MCF 10A (cell line): ENCODE data around the gene KNSTRN. TPM values are rescaled to one million over a fixed set of nuclear protein-coding genes. Genes with fewer than 3 reads are reported as not detected.
A peak's percentile ranks its signal among the peaks of the same experiment; 100 is the strongest.

Source experiments
- BruUV-seq: library from RNA; stranded (reverse); fragments of 400-500 nt; replicated peaks from 2 replicates; lab custom pipeline; 2021; lab: Mats Ljungman, UMichigan
- CTCF ChIA-PET: fragments of 300-600 bp; sonication (Branson Sonifier 250); formaldehyde crosslinking; extraction: SDS; loops from one replicate; lab custom pipeline; 2021; ENCODE audit warnings: antibody characterized with exemption, inconsistent platforms; lab: Yijun Ruan, JAX
- POLR2A ChIA-PET: fragments of 300-600, 350-650 bp; sonication (Branson Sonifier 250); formaldehyde crosslinking; extraction: SDS; loops from one replicate; lab custom pipeline; 2020; ENCODE audit warnings: antibody characterized with exemption, inconsistent platforms; lab: Yijun Ruan, JAX
- DNase-seq: peaks from one replicate; pipeline ENCODE4 v3.0.0-alpha.2; 2018; ENCODE audit not compliant: unreplicated experiment
- H3K27ac Mint-ChIP-seq: one replicate; pipeline ENCODE4 v1.8.0; 2022; ENCODE audit warnings: mild to moderate bottlenecking, low read depth, mixed read lengths; ENCODE audit not compliant: unreplicated experiment
- H3K27me3 Mint-ChIP-seq: one replicate; pipeline ENCODE4 v1.8.0; 2022; ENCODE audit warnings: mixed read lengths; ENCODE audit not compliant: insufficient read depth, unreplicated experiment
- H3K36me3 Mint-ChIP-seq: one replicate; pipeline ENCODE4 v1.8.0; 2022; ENCODE audit warnings: mild to moderate bottlenecking, moderate library complexity, mixed read lengths; ENCODE audit not compliant: insufficient read depth, unreplicated experiment
- H3K4me1 Mint-ChIP-seq: one replicate; pipeline ENCODE4 v1.8.0; 2022; ENCODE audit warnings: mixed read lengths; ENCODE audit not compliant: insufficient read depth, unreplicated experiment
- H3K4me3 Mint-ChIP-seq: one replicate; pipeline ENCODE4 v1.8.0; 2022; ENCODE audit warnings: mild to moderate bottlenecking, moderate library complexity, mixed read lengths; ENCODE audit not compliant: unreplicated experiment
- H3K9me3 Mint-ChIP-seq: one replicate; pipeline ENCODE4 v1.8.0; 2022; ENCODE audit warnings: mixed read lengths; ENCODE audit not compliant: unreplicated experiment
- intact Hi-C: fragments of 100-400 bp; cut with micrococcal nuclease; formaldehyde crosslinking; loops from 2 replicates; pipeline ENCODE4 v1.14.1; 2022
- total RNA-seq: library from RNA; stranded (reverse); gene quantifications from 2 replicates; pipeline ENCODE4 v1.2.3, GENCODE V29; 2022
- TF ChIP-seq, protein P1 (sequence below): fragments of 200-600 bp; IDR thresholded peaks from one replicate; pipeline ENCODE4 v1.8.0; 2022; ENCODE audit warnings: antibody characterized with exemption, mild to moderate bottlenecking; ENCODE audit not compliant: unreplicated experiment

Gene KNSTRN
- total RNA-seq, 1 experiment from 2014 or later: 47.4 TPM

GRCh38 chr15:40435023-40435709 lies 52.6 kb downstream of the KNSTRN start:
- intact Hi-C loops: no loop called here
- BruUV-seq: no TSS peak
- CTCF ChIA-PET: interaction anchor here (0.7 to 1.0 kb wide), 2 partner anchors 13 to 95 kb away, joined by 3 read pairs; partner anchors contain the start of gene CCDC9B
- TF ChIP-seq, protein P1, sequence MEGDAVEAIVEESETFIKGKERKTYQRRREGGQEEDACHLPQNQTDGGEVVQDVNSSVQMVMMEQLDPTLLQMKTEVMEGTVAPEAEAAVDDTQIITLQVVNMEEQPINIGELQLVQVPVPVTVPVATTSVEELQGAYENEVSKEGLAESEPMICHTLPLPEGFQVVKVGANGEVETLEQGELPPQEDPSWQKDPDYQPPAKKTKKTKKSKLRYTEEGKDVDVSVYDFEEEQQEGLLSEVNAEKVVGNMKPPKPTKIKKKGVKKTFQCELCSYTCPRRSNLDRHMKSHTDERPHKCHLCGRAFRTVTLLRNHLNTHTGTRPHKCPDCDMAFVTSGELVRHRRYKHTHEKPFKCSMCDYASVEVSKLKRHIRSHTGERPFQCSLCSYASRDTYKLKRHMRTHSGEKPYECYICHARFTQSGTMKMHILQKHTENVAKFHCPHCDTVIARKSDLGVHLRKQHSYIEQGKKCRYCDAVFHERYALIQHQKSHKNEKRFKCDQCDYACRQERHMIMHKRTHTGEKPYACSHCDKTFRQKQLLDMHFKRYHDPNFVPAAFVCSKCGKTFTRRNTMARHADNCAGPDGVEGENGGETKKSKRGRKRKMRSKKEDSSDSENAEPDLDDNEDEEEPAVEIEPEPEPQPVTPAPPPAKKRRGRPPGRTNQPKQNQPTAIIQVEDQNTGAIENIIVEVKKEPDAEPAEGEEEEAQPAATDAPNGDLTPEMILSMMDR: no peak
- Mint-ChIP-seq H3K4me3 (no peak overlapping the region), H3K36me3 (no peaks in the 10 kb centered on the region), H3K9me3 (no peaks in the 10 kb centered on the region), H3K27ac (no peak overlapping the region), H3K4me1 (peaks cover 19% of the 10 kb centered on the region), H3K27me3 (peaks cover 22% of the 10 kb centered on the region)
- DNase-seq: no peak
- POLR2A ChIA-PET: interaction anchor here (0.6 to 0.9 kb wide), 2 partner anchors 30 to 387 kb away, joined by 3 read pairs; no protein-coding TSS in a partner anchor

- POLR2A ChIA-PET: interaction anchor here (0.6 to 0.9 kb wide), 2 partner anchors 31 to 419 kb away, joined by 3 read pairs; no protein-coding TSS in a partner anchor
- peaks cover 22% of the 10 kb centered on the region for H3K27me3 Mint-ChIP-seq
- CTCF ChIA-PET: interaction anchor here (0.6 to 1.0 kb wide), 4 partner anchors 11 to 130 kb away, joined by 3 read pairs; partner anchors contain the start of gene CCDC9B
- peak overlapping the region; percentile 58 for H3K4me3 Mint-ChIP-seq
- no peaks in the 10 kb centered on the region for H3K36me3 Mint-ChIP-seq
- no TSS peak for BruUV-seq
- H3K4me1 Mint-ChIP-seq: peaks cover 16% of the 10 kb centered on the region
- TF ChIP-seq, protein P1: no peak
- intact Hi-C loops: no loop called here
- no peak for DNase-seq
- no peak overlapping the region for H3K27ac Mint-ChIP-seq
- no peaks in the 10 kb centered on the region for H3K9me3 Mint-ChIP-seq
These were observed 53.2 kb downstream of the KNSTRN start for GRCh38 chr15:40435710-40436089.

GRCh38 chr15:40436116-40436891 lies 53.8 kb downstream of the KNSTRN start:
- peaks cover 16% of the 10 kb centered on the region for H3K4me1 Mint-ChIP-seq
- ChIA-PET CTCF (interaction anchor here (0.5 to 0.9 kb wide), 4 partner anchors 10 to 550 kb away, joined by 3 to 4 read pairs (median 3); no protein-coding TSS in a partner anchor), POLR2A (interaction anchor here (0.6 to 0.9 kb wide), 2 partner anchors 32 to 420 kb away, joined by 3 read pairs; no protein-coding TSS in a partner anchor)
- TF ChIP-seq, protein P1: no peak
- intact Hi-C loops: no loop called here
- DNase-seq: no peak
- no peaks in the 10 kb centered on the region for H3K36me3 Mint-ChIP-seq
- H3K27me3 Mint-ChIP-seq: peaks cover 22% of the 10 kb centered on the region
- peak overlapping the region; percentile 58 for H3K4me3 Mint-ChIP-seq
- no peaks in the 10 kb centered on the region for H3K9me3 Mint-ChIP-seq
- H3K27ac Mint-ChIP-seq: peak overlapping the region; percentile 57
- BruUV-seq: no TSS peak
